A549 treated with AZD9567 at 1 μM for 4 hours (cell line): ENCODE measurements around the gene ARMCX2. TPM values are rescaled to one million over a fixed set of nuclear protein-coding genes. Genes with fewer than 3 reads are reported as not detected.

Experiments used
- total RNA-seq: library from RNA; stranded (reverse); fragments of 200-300 nt; extraction: Qiagen RNA extraction; gene quantifications from 5 replicates; pipeline ENCODE4 v1.2.3, GENCODE V29; 2022; ENCODE audit not compliant: insufficient read depth

The ARMCX2 gene
- 0.02 to 0.03 TPM in 2 of 5 replicates, not detected in the others for total RNA-seq

GRCh38 chrX:101659601-101660063 lies at the start of gene ARMCX2:
Gene ARMCX2, minus strand, starts transcription at chrX:101659850. Its CDS starts 2,262 bp downstream, at chrX:101657588.

GRCh38 chrX:101617211-101618191 lies 42.1 kb downstream of the ARMCX2 start, which contains the start of gene ARMCX6:
Gene ARMCX6, minus strand, starts transcription at chrX:101618000. Its CDS starts 1,380 bp downstream, at chrX:101616620.

Other genes with a start within 250 kb of the ARMCX2 start
- 0.39 to 1.1 TPM (median 0.58 TPM) in 4 of 5 replicates, not detected in the other for gene ARMCX4, start 174.4 kb downstream of the ARMCX2 start, total RNA-seq
- gene ARMCX1, start 109.3 kb downstream of the ARMCX2 start, total RNA-seq = 0.28 to 0.44 TPM (median 0.29 TPM) in 4 of 5 replicates, not detected in the other
- 45.7 to 53.2 TPM (median 47.9 TPM) in 5 replicates for gene ARMCX6, start 41.9 kb downstream of the ARMCX2 start, total RNA-seq
- gene ARMCX3, start 36.7 kb downstream of the ARMCX2 start, total RNA-seq = 17.8 to 21.9 TPM (median 19.9 TPM) in 5 replicates